ENCODE results near the gene CAND2.

The CAND2 gene

GRCh38 chr3:12771236-12771635 lies 25.2 kb upstream of the CAND2 start:
- peaks cover 13% of the 10 kb centered on the region; the same call in 1 of the 2 replicates for H3K27me3 ChIP-seq (ENCODE audit: low read depth, low read length)
- H3K27ac ChIP-seq (ENCODE audit: low read length) = no peak overlapping the region
- TF ChIP-seq EZH2phosphoT487 (IDR thresholded peaks at IDR 0.05; ENCODE audit: low read depth) = no peak
- TF ChIP-seq, protein P1, sequence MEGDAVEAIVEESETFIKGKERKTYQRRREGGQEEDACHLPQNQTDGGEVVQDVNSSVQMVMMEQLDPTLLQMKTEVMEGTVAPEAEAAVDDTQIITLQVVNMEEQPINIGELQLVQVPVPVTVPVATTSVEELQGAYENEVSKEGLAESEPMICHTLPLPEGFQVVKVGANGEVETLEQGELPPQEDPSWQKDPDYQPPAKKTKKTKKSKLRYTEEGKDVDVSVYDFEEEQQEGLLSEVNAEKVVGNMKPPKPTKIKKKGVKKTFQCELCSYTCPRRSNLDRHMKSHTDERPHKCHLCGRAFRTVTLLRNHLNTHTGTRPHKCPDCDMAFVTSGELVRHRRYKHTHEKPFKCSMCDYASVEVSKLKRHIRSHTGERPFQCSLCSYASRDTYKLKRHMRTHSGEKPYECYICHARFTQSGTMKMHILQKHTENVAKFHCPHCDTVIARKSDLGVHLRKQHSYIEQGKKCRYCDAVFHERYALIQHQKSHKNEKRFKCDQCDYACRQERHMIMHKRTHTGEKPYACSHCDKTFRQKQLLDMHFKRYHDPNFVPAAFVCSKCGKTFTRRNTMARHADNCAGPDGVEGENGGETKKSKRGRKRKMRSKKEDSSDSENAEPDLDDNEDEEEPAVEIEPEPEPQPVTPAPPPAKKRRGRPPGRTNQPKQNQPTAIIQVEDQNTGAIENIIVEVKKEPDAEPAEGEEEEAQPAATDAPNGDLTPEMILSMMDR (IDR thresholded peaks at IDR 0.05; ENCODE audit: low read depth, low read length) = no peak
- H3K4me3 ChIP-seq (ENCODE audit: low read length) = no peak overlapping the region
- peaks cover 10% of the 10 kb centered on the region for H3K4me1 ChIP-seq (ENCODE audit: low read length)
- H2AFZ ChIP-seq (ENCODE audit: low read depth, low read length) = no peak overlapping the region
- H4K20me1 ChIP-seq (ENCODE audit: insufficient read depth, low read length) = no peaks in the 10 kb centered on the region
- H3K79me2 ChIP-seq (ENCODE audit: low read length) = no peaks in the 10 kb centered on the region
- no peaks in the 10 kb centered on the region for H3K36me3 ChIP-seq (replicated peaks; ENCODE audit: low read depth, low read length)
- no peak overlapping the region for H3K4me2 ChIP-seq (ENCODE audit: low read length)
- H3K9ac ChIP-seq (ENCODE audit: low read length) = no peak overlapping the region
- no peaks in the 10 kb centered on the region for H3K9me3 ChIP-seq (ENCODE audit: insufficient read depth, low read length)

GRCh38 chr3:12772462-12772861 lies 24.0 kb upstream of the CAND2 start:
- no peak overlapping the region for H3K4me3 ChIP-seq (ENCODE audit: low read length)
- H3K9ac ChIP-seq (ENCODE audit: low read length) = no peak overlapping the region
- peaks cover 10% of the 10 kb centered on the region for H3K4me1 ChIP-seq (ENCODE audit: low read length)
- no peaks in the 10 kb centered on the region for H4K20me1 ChIP-seq (ENCODE audit: insufficient read depth, low read length)
- TF ChIP-seq, protein P1 (IDR thresholded peaks at IDR 0.05; ENCODE audit: low read depth, low read length) = no peak
- TF ChIP-seq EZH2phosphoT487 (IDR thresholded peaks at IDR 0.05; ENCODE audit: low read depth) = no peak
- H3K36me3 ChIP-seq (replicated peaks; ENCODE audit: low read depth, low read length) = no peaks in the 10 kb centered on the region
- H3K4me2 ChIP-seq (ENCODE audit: low read length) = no peak overlapping the region
- no peaks in the 10 kb centered on the region for H3K9me3 ChIP-seq (ENCODE audit: insufficient read depth, low read length)
- H3K27ac ChIP-seq (ENCODE audit: low read length) = no peak overlapping the region
- peaks cover 25% of the 10 kb centered on the region for H3K27me3 ChIP-seq (ENCODE audit: low read depth, low read length)
- no peaks in the 10 kb centered on the region for H3K79me2 ChIP-seq (ENCODE audit: low read length)
- no peak overlapping the region for H2AFZ ChIP-seq (ENCODE audit: low read depth, low read length)

GRCh38 chr3:12773030-12773709 lies 23.3 kb upstream of the CAND2 start:
- Histone ChIP-seq H3K4me2 (ENCODE audit: low read length) (no peak overlapping the region), H2AFZ (ENCODE audit: low read depth, low read length) (no peak overlapping the region), H3K79me2 (ENCODE audit: low read length) (no peaks in the 10 kb centered on the region), H3K9ac (ENCODE audit: low read length) (no peak overlapping the region), H3K36me3 (replicated peaks; ENCODE audit: low read depth, low read length) (no peaks in the 10 kb centered on the region), H3K4me1 (ENCODE audit: low read length) (peaks cover 10% of the 10 kb centered on the region), H3K27me3 (ENCODE audit: low read depth, low read length) (peaks cover 31% of the 10 kb centered on the region), H3K4me3 (ENCODE audit: low read length) (no peak overlapping the region), H3K9me3 (ENCODE audit: insufficient read depth, low read length) (no peaks in the 10 kb centered on the region), H4K20me1 (ENCODE audit: insufficient read depth, low read length) (no peaks in the 10 kb centered on the region), H3K27ac (ENCODE audit: low read length) (no peak overlapping the region)
- no peak for TF ChIP-seq EZH2phosphoT487 (IDR thresholded peaks at IDR 0.05; ENCODE audit: low read depth)
- TF ChIP-seq, protein P1 (IDR thresholded peaks at IDR 0.05; ENCODE audit: low read depth, low read length) = no peak

- H3K79me2 ChIP-seq (ENCODE audit: low read length) = no peaks in the 10 kb centered on the region
- no peak overlapping the region for H3K4me3 ChIP-seq (ENCODE audit: low read length)
- H3K27ac ChIP-seq (ENCODE audit: low read length) = no peak overlapping the region
- no peaks in the 10 kb centered on the region for H3K36me3 ChIP-seq (replicated peaks; ENCODE audit: low read depth, low read length)
- TF ChIP-seq, protein P1 (IDR thresholded peaks at IDR 0.05; ENCODE audit: low read depth, low read length) = no peak
- no peak for TF ChIP-seq EZH2phosphoT487 (IDR thresholded peaks at IDR 0.05; ENCODE audit: low read depth)
- H3K27me3 ChIP-seq (ENCODE audit: low read depth, low read length) = peaks cover 31% of the 10 kb centered on the region
- H2AFZ ChIP-seq (ENCODE audit: low read depth, low read length) = no peak overlapping the region
- H4K20me1 ChIP-seq (ENCODE audit: insufficient read depth, low read length) = no peaks in the 10 kb centered on the region
- H3K4me1 ChIP-seq (ENCODE audit: low read length) = peaks cover 10% of the 10 kb centered on the region
- no peak overlapping the region for H3K4me2 ChIP-seq (ENCODE audit: low read length)
- H3K9ac ChIP-seq (ENCODE audit: low read length) = no peak overlapping the region
- H3K9me3 ChIP-seq (ENCODE audit: insufficient read depth, low read length) = no peaks in the 10 kb centered on the region
Measured at GRCh38 chr3:12773710-12774086, 22.8 kb upstream of the CAND2 start.

All from OCI-LY3 (cell line).